Activated CD8-positive, alpha-beta T cell treated with anti-CD3 and anti-CD28 coated beads for 36 hours (primary cell): ENCODE data around the gene PTGES3. TPM values are rescaled to one million over a fixed set of nuclear protein-coding genes. Genes with fewer than 3 reads are reported as not detected.
"Not testable (repeated sequence)": the region's sequence is repeated elsewhere in the genome, so short reads cannot be mapped to it uniquely, and the experiment has no call there.

ENCODE experiments used
- ATAC-seq: fragments of 200-7000 bp; cut with Tn5 transposase; one replicate; pipeline ENCODE4 v1.10.0; 2021; ENCODE audit warnings: mild to moderate bottlenecking, moderate library complexity
- CTCF ChIA-PET: fragments of 350-600 bp; sonication (Branson Sonifier 250); formaldehyde crosslinking; loops from one replicate; lab custom pipeline; 2021; ENCODE audit warnings: antibody characterized with exemption; lab: Charles Lee
- POLR2A ChIA-PET: fragments of 350-600 bp; sonication (Branson Sonifier 250); formaldehyde crosslinking; loops from one replicate; lab custom pipeline; 2021; ENCODE audit warnings: antibody characterized with exemption; lab: Charles Lee
- DNase-seq: peaks from one replicate; pipeline ENCODE4 v3.0.0-alpha.2; 2020
- H3K27ac Mint-ChIP-seq: one replicate; pipeline ENCODE4 v1.8.0; 2021; ENCODE audit warnings: mild to moderate bottlenecking, mixed read lengths
- H3K27me3 Mint-ChIP-seq: one replicate; pipeline ENCODE4 v1.8.0; 2021; ENCODE audit warnings: mixed read lengths
- H3K36me3 Mint-ChIP-seq: one replicate; pipeline ENCODE4 v1.8.0; 2021; ENCODE audit warnings: low read depth, mixed read lengths
- H3K4me1 Mint-ChIP-seq: one replicate; pipeline ENCODE4 v1.8.0; 2021; ENCODE audit warnings: low read depth, mixed read lengths
- H3K4me3 Mint-ChIP-seq: one replicate; pipeline ENCODE4 v1.8.0; 2021; ENCODE audit warnings: mild to moderate bottlenecking, moderate library complexity, mixed read lengths
- H3K9me3 Mint-ChIP-seq: one replicate; pipeline ENCODE4 v1.8.0; 2021; ENCODE audit warnings: mixed read lengths
- intact Hi-C: fragments of 100-400 bp; cut with micrococcal nuclease; formaldehyde crosslinking; loops from one replicate; pipeline ENCODE4 v1.10.0; 2022
- total RNA-seq, 2 experiments: library from RNA; stranded (reverse); gene quantifications; one replicate each; pipeline ENCODE4 v1.2.3, GENCODE V29; 2021
- TF ChIP-seq, protein P1 (sequence below): fragments of 200-600 bp; IDR thresholded peaks from one replicate; pipeline ENCODE4 v1.8.0; 2022; ENCODE audit warnings: antibody characterized with exemption, mild to moderate bottlenecking

The PTGES3 gene, protein sequence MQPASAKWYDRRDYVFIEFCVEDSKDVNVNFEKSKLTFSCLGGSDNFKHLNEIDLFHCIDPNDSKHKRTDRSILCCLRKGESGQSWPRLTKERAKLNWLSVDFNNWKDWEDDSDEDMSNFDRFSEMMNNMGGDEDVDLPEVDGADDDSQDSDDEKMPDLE
- total RNA-seq = 100 to 1,000 TPM; 381 to 406 TPM

DNA sequence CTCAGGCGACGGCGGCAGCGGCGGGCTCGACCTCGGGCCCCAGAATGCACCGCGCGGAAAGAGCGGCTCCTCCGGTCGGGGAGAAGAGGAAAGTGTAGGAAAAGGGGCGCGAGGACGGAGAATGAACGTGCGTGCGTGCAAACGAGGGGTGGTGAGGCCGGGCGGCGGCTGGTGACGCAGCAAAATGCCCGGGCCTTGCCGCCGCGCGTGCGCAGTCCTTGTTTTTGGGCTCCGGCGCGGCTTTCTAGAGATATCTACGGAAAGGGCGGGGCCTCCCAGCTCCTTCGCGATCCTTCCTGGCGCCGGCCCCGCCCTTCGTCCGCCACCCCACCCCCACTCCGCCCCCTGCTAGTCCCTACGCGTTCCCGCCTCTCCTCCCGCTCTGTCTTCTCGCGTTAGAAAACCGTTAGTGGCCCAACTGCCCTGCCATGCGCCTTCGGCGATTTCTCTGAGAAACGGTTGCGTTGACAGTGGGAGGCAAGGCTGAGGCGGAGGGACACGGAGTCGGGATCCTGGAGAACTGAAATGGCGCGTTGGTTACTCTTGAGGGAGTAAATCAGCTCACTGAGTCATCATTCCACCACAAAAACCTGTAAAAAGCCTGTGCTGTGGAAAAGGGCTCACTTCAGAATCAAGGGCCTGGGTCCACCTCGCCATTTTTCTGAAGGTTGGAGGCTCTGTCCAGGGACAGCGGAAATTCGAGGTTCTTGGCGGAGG, at the start of gene PTGES3:
Gene PTGES3, minus strand, starts transcription at position 156 of the 717 bp plus-strand sequence. CDS start 285 bp downstream, outside the sequence.
- ATAC-seq (peak; percentile 80), DNase-seq (peak; percentile 99)
- POLR2A ChIA-PET = interaction anchor here (0.9 to 6.9 kb wide), 19 partner anchors 10 to 59 kb away, joined by 3 to 74 read pairs (median 7); partner anchors contain the start of genes ATP5F1B and BAZ2A
- Mint-ChIP-seq H3K36me3 (peaks cover 38% of the 10 kb centered on the region), H3K9me3 (peaks cover 2% of the 10 kb centered on the region), H3K27ac (peak within 1 kb of the TSS; percentile 98), H3K4me3 (peak within 1 kb of the TSS; percentile 96), H3K27me3 (no peaks in the 10 kb centered on the region), H3K4me1 (peaks cover 11% of the 10 kb centered on the region)
- TF ChIP-seq, protein P1, sequence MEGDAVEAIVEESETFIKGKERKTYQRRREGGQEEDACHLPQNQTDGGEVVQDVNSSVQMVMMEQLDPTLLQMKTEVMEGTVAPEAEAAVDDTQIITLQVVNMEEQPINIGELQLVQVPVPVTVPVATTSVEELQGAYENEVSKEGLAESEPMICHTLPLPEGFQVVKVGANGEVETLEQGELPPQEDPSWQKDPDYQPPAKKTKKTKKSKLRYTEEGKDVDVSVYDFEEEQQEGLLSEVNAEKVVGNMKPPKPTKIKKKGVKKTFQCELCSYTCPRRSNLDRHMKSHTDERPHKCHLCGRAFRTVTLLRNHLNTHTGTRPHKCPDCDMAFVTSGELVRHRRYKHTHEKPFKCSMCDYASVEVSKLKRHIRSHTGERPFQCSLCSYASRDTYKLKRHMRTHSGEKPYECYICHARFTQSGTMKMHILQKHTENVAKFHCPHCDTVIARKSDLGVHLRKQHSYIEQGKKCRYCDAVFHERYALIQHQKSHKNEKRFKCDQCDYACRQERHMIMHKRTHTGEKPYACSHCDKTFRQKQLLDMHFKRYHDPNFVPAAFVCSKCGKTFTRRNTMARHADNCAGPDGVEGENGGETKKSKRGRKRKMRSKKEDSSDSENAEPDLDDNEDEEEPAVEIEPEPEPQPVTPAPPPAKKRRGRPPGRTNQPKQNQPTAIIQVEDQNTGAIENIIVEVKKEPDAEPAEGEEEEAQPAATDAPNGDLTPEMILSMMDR = no peak
- intact Hi-C loops = loop anchor here (5.0 to 10.0 kb wide), 3 partner anchors 34 to 377 kb away; no protein-coding TSS in a partner anchor
- CTCF ChIA-PET = interaction anchor here (0.9 to 2.1 kb wide), 7 partner anchors 9 to 377 kb away, joined by 3 to 7 read pairs (median 4); partner anchors contain the start of gene NACA

DNA sequence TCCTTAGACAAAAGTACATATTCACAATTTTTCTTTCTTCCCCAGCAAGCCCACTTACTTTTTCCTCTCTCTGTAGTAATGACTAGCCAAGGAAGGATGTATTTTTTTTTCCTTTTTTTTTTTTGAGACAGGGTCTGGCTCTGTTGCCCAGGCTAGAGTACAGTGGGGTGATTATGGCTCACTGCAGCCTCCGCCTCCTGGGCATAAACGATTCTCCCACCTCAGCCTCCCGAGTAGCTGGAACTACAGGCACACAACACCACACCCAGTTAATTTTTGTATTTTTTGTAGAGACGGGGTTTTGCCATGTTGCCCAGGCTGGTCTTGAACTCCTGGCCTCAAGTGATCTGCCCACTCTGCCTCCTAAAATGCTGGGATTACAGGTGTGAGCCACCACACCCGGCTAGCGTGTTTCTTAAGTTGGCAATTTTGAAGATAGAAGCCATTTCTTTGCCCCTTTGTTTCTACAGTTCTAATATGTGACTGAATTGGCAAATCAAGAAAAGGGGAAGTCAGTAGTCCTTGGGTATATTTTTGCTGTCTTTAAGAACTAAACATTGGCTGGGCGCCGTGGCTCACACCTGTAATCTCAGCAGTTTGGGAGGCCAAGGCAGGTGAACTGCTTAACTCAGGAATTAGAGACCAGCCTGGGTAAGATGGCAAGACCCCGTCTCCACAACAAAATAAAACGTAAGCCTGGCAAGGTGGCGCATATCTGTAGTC, 40.2 kb upstream of the PTGES3 start:
- Mint-ChIP-seq H3K9me3 (no peaks in the 10 kb centered on the region), H3K4me1 (peaks cover 11% of the 10 kb centered on the region), H3K4me3 (no peak overlapping the region), H3K27ac (no peak overlapping the region), H3K36me3 (peaks cover 57% of the 10 kb centered on the region), H3K27me3 (no peaks in the 10 kb centered on the region)
- ChIA-PET CTCF (interaction anchor here (0.9 to 1.0 kb wide), 2 partner anchors 40 to 103 kb away, joined by 3 read pairs; partner anchors contain the start of gene PTGES3), POLR2A (interaction anchor here (1.0 to 3.5 kb wide), 5 partner anchors 12 to 99 kb away, joined by 3 to 40 read pairs (median 7); no protein-coding TSS in a partner anchor)
- TF ChIP-seq, protein P1 = no peak
- ATAC-seq (no peak), DNase-seq (no peak)
- intact Hi-C loops = loop anchor here (10.0 kb wide), 1 partner anchor 83 kb away; the partner anchor contains the start of gene ATP5F1B

DNA sequence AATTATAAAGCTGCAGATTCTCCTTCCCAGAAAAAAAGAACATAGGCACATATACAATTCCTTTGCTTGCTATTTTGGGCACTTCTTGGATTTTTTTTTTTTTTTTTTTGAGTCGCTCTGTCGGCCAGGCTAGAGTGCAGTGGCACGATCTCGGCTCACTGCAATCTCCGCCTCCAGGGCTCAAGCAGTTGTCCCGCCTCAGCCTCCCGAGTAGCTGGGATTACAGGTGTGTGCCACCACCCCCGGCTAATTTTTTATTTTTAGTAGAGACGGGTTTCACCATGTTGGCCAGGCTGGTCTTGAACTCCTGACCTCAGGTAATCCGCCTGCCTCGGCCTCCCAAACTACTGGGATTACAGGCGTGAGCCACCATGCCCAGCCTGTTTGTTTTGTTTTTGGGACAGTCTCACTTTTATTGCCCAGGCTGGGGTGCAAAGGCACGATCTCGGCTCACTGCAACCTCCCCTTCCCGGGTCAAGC, 38.2 kb upstream of the PTGES3 start:
- DNase-seq, H3K9me3 Mint-ChIP-seq, H3K27me3 Mint-ChIP-seq, ATAC-seq: not testable (repeated sequence)
- ChIA-PET POLR2A (interaction anchor here (0.6 to 3.5 kb wide), 22 partner anchors 10 to 742 kb away, joined by 3 to 40 read pairs (median 4); partner anchors contain the start of genes PRIM1, PTGES3 and STAT6), CTCF (interaction anchor here (0.6 to 1.6 kb wide), 5 partner anchors 37 to 912 kb away, joined by 3 to 5 read pairs (median 4); no protein-coding TSS in a partner anchor)
- Mint-ChIP-seq H3K4me1 (peaks cover 31% of the 10 kb centered on the region), H3K36me3 (peaks cover 67% of the 10 kb centered on the region), H3K27ac (peak overlapping the region; percentile 99), H3K4me3 (peak overlapping the region; percentile 98)
- intact Hi-C loops = loop anchor here (10.0 kb wide), 1 partner anchor 81 kb away; the partner anchor contains the start of gene ATP5F1B

DNA sequence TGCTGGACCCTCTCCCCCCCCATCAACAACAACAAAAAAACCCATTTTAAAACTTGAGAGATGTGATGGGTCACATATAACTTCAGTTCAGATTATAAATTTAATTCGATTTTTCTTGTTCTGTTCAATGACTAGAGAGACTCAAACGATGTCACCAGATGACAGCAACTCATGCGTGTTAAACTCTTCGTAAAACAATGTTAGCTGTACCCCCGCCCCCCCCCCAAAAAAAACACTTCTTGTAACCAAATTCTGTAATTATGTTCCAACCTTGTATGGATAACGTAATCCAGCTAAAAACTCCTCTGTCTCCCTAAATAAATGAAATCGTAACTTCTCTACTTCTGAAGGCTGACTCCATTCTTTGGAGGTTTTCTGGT, 37.6 kb upstream of the PTGES3 start:
- Mint-ChIP-seq H3K4me3 (peak overlapping the region; percentile 98), H3K9me3 (no peaks in the 10 kb centered on the region), H3K4me1 (peaks cover 36% of the 10 kb centered on the region), H3K36me3 (peaks cover 67% of the 10 kb centered on the region), H3K27me3 (no peaks in the 10 kb centered on the region), H3K27ac (peak overlapping the region; percentile 99)
- intact Hi-C loops = loop anchor here (10.0 kb wide), 1 partner anchor 81 kb away; the partner anchor contains the start of gene ATP5F1B
- CTCF ChIA-PET = interaction anchor here (0.6 to 1.6 kb wide), 8 partner anchors 16 to 913 kb away, joined by 3 to 5 read pairs (median 3); no protein-coding TSS in a partner anchor
- no peak for ATAC-seq
- POLR2A ChIA-PET = interaction anchor here (0.6 to 3.5 kb wide), 26 partner anchors 9 to 742 kb away, joined by 3 to 40 read pairs (median 4); partner anchors contain the start of genes ATP5F1B, PRIM1, PTGES3 and STAT6
- DNase-seq = no peak
- TF ChIP-seq, protein P1 = no peak
